GM03348 (cell line): ENCODE results near the gene IGF2BP2.
A peak's percentile ranks its signal among the peaks of the same experiment; 100 is the strongest.

Experiments used
- DNase-seq: peaks from one replicate; pipeline ENCODE4 v3.0.0; 2012; ENCODE audit warnings: low spot score

Gene IGF2BP2

DNA sequence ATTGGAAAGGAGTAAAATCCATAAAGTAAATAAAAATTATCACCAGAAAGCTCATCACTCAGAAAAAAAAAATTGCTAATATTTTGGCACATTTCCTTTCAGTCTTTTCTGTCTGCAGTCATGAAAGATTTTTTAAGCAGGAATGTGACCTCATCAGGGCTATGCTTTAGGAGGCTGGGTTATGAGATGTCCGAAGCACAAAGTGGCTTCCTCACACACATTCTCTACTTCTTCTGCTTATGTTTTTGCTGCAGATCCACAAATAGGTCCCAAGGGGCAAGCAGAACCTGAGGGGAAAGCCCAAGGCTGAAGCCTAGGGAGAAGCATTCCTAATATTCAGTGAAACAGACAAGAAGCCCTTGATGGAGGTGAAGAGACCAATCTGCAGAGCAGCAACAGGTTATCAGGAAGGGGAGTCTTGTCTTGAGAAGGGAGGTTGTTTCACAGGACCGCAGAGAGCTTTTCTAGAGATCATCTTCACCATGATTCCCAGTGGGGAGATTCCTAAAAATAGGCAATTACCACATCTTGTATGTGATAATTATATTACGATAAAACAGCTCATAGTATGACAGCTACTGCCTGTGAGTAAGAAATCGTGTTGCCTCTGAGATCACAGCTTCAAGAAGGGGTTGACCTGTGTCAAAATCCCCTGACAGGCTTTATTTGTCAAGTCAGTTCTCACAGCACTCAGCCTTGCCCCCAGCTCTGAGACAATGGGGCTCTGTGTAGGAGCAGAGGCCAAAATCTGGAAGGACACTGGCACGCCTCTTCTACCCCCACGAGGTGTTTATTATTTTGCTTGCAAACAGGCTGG, 60.5 kb downstream of the IGF2BP2 start:
- DNase-seq: peak; percentile 35

DNA sequence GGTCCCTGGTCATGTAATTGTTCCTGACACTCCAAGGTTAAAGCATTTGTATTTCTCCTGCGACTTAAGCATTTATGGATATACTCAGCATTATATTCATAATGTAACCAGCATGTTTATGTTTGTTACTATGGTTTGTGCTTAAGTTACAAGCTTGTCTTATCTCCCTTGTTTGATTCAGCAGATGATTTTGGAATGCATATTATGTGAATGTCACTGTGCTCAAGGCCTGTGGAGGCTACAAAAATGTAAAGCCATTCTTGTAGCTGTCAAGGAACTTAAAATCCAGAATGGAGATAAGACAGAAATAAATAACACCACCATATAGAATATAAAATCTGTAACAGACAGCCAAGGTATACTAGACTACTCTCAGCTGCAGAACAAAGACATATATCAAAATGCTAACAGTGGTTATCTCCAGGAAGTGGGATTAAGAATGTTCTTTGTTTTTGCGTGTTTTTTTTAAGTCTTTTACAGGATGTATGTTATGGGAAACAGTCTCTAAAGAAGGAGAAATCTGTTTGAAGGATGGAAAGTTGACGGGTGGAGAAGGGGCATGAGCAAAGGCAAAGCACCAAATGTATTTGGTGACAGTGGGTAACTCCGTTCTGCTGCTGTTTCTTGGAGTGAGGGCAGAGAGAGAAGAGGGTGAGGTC, 61.4 kb downstream of the IGF2BP2 start:
- no peak for DNase-seq

DNA sequence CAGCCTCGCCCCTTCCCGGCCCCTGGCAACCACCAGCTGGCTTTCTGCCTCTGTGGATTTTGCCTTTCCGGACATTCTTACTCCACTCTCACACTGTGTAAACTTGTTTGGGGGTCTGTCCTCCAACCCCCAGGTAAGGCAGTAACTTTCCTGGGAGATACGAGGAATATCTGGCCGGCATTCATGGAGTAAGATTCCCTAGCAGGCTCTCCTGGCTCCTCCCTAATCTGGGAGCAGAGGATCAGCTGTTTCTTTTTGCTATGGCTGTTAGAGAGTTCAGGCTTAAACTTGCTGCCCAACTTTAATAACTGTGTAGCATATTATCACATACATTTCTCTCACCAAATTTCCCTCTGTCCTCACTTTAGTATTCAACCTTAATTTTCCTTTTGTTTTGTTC, 64.3 kb downstream of the IGF2BP2 start:
- peak; percentile 31 for DNase-seq

DNA sequence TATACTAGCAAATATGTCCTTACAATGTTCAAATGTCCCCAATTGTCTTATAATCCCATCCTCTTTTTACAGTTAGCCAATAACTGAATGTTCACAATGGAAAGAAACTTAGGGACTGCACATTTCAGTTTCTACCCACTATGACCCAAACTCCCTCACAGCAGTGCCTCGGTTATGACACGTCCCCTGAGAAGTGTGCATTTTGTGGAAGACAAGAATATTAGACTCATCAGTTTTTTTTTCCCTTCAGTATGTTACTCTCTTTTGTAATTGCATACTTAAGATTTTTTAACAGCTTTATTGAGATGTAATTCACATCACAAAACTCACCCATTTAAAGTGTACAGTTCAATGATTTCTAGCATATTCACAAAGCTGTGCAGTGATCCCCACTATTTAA, 64.8 kb downstream of the IGF2BP2 start:
- peak; percentile 36 for DNase-seq

DNA sequence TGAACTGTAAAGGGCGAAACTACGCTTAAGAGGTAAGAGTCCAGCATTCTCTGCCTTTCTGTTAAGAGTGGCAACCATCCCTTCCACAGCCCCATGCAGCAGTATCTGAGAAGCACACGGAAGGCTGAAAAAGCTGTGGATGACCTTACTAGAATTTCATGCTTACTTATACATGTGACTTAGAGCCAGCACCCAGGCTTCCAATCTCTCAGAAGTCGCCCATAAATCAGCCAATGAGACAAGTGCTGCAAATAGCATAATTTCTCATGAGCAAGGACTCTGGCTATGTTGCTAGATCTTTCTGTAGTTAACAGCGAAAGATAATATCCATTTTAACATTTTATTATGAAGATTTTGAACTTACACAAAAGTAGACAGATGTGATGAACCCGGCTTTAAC, 65.3 kb downstream of the IGF2BP2 start:
- DNase-seq: no peak

DNA sequence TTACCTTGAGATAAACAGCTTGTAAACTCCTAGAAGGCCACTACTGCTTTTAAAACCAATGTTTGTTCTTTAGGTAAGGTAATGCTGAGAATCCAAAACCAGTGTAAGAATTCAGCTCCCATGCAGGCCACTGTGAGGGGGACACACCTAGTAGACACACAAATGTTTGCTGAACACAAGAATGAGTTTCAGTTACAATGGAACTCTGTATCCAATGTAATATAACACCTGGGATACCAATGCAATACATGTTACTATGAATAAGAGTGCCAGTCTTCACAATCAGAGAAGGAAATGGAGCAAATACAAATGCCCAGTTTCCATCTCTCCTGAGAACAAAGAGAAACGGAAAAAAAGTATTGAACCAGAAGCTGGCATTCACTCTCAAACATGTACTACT, 65.9 kb downstream of the IGF2BP2 start:
- DNase-seq: no peak

DNA sequence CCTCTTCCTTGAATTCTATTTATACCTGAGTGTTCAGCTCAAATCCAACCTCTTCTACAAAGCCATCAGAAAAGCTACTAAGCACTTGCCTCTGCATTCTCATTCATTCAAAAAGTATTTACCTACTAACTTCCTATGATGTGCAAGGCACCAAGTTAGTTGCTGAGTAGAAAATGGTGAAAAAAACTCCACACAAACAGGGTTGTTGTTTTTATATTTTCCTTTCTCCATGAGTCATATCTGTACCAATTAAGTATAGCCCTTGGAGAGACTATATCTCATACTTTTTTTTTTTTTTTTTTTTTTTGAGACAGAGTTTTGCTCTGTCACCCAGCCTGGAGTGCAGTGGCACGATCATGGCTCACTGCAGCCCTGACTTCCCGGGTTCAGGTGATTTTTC, 67.7 kb downstream of the IGF2BP2 start:
- no peak for DNase-seq

DNA sequence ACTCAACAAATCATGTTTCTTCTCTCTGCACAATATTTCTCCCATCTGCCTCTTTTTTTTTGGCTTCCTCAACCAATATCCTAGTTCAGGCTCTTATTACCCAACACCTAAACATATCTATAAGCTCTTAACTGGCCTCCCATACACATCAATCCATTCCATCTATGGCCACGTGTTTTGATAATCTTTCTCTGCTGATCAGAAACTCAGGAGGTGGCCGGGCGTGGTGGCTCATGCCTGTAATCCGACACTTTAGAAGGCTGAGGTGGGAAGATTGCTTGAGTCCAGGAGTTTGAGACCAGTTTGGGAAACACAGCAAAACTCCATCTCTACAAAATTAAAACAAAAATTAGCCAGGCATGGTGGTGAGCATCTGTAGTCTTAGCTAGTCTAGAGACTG, 68.4 kb downstream of the IGF2BP2 start:
- no peak for DNase-seq

DNA sequence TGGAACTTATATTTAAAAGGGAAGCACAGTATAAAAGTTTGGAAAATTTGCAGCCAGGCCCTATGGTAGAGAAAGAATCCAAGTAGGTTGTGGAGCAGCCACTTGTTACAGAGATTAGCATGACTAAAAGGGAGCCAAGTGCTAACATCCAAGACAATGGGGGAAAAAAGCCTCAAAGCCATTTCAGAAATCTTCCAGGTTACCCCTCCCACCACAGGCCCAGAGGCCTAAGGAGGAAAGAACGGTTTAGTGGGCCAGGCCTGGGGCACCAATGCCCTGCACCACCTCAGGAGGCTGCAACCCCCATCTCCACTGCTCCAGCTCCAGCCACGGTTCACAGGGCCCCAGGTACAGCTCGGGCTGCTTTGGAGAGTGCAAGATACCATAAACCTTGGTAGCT, 69.9 kb downstream of the IGF2BP2 start:
- no peak for DNase-seq

DNA sequence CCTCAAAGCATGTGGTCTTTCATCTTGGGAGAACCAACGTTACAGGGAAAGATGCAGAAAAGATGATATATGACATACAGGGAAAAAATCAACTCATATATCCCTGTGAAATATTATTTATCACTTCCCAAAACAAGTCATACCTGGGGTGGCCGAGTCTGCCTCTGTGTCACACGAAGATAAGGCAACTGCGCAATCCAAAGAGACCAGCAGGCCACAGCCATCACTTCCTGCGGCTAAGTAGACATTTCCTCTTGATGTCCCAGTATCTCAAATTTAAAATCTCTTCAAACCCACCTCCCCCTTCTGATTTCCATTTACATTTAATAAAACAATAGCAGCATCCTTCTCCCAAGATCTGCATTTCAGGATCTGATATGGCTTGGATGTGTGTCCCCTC, 71.5 kb downstream of the IGF2BP2 start:
- DNase-seq: no peak

DNA sequence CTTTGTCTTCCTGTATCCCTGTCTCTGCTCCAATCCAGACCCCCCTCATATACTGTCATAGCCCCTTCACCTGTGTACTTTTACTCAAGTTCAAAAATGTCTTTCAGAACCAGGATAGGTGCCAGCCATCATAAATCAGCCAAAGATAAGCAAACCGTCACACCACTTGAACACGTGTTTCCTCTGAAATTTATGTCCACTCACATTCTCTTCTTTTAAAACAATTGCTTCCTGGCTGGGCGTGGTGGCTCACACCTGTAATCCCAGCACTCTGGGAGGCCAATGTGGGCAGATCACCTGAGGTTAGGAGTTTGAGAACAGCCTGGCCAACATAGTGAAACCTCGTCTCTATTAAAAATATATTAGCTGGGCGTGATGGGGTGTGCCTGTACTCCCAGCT, 74.1 kb downstream of the IGF2BP2 start:
- no peak for DNase-seq

DNA sequence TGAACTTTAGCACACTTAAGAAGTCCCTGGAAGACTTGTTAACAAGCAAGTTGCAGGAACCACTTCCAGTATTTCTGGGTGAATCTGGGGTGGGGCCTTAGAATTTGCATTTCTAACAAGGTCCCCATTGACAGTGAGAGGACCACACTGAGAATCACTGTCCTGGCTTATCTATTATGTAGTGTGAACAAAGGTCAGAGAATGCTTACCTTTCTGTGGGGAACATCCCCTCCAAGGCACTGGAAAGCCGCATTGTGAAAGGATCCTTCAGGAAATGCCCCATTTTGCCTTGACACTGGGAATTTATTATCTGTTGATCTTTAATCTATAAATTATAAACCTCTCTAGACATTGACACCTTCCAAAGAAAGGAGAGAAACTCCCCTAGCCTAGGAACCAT, 74.8 kb downstream of the IGF2BP2 start:
- DNase-seq: no peak

DNA sequence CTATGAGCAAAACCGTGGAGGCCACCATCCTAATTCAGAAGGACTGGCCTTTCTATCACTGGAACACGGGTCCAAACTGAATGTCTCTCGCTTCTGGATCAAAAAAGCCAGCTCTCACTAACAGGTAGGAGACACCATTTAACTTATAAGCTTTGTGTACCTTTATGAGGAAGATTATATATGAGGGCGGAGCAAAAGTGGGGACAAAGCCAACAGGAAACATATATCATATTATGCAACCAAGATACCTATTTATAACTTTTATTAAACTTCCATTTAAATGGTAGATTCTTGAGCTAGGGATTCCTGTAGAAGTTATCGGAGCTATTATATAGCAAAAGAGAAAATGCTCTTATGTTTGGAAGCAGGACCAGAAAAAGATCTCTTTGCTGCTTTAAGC, 78.4 kb downstream of the IGF2BP2 start:
- no peak for DNase-seq

DNA sequence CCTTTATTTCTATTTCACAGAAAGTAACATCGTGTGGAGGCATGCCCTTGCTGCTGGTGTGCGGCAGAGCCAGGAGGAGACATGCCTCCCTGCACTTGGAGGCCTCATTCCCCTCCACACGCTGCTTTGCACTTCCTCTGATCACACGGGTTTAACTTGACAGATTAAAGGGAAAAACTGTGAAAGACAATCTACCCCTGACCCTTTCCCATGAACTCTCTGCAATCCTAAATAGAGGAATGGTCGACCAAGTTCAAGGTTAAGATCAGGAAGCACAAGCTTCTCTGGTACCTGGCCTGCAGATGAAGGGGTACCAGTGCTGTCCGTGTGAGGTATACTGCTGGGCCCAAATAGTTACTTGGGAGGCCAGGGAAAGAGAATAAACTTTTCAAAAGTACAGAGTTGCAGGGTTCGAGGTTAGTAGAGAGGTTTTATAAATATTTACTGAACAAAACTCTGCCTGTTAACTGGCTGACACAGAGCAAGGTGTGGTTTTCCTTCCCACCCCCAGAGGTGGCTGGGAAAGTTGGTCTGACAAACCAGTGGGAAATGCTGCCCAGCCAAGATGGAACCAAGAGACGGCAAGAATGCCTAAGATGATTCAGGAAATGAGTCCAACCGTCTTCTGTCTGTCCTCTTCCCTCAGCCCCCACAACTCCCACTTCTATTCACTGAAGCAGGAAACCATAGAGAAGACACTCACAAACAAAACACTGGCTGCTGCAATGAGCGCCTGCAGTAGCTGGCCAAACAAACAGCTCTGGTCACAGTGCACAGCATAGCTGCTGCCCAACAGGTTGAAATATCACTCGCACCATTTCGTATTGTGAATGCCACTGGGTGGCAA, 79.6 kb downstream of the IGF2BP2 start:
- peak; percentile 65 for DNase-seq

DNA sequence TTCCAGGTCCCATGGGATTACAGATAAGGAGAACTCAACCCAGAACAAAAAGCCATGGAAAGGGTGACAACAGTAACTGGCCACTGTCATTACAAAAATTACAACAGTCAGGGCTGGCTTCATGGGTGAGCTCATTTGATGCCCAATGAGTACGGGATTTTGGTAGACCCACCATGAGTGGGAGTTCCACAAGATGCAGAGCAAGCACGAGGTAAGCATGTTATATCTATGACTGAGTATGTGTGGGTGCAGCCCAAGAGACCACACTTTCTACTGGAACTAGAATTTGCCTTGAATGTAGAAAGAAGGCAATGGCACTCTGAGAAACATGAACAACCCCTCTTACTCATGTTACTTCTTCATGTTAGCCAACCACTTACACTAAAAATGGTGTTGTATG, 83.3 kb downstream of the IGF2BP2 start:
- no peak for DNase-seq

DNA sequence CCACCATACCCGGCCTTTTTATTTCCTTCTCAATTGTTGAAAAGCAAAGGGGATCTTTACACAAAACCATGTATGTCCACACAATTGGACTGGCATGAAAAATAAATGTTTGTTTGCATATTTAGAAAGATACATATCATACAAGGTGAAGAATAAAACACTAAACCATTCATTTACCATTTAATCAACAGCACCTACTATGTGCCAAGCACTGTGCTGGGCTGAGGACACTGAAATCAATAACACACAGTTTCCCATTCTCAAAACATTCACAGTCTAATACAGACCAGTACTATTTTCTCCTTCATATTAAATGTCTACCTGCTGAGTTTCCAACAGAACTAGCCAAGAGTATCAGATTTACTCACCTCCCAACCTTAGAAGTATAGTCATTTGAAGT, 84.7 kb downstream of the IGF2BP2 start:
- DNase-seq: no peak

DNA sequence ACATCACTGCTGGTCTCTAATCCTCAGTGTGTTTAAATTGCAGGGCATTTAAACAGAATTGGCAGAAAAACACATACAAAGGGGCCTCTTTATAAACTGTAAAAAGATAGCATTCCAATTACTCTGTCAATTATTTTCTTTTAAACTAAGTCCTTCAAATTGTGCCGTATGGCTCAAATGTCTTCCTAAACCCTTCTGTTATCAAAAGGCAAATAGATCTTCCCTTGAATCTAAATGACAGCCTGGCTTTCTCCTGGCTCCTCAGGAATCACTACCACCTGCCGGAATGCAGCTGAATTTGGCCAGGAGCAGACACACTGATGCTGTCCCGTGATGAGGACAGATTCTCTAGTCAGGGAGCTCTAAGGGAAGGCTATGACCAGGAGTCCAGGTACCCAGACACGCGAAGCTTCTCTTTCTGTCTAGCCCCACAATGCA, 85.6 kb downstream of the IGF2BP2 start:
- no peak for DNase-seq

DNA sequence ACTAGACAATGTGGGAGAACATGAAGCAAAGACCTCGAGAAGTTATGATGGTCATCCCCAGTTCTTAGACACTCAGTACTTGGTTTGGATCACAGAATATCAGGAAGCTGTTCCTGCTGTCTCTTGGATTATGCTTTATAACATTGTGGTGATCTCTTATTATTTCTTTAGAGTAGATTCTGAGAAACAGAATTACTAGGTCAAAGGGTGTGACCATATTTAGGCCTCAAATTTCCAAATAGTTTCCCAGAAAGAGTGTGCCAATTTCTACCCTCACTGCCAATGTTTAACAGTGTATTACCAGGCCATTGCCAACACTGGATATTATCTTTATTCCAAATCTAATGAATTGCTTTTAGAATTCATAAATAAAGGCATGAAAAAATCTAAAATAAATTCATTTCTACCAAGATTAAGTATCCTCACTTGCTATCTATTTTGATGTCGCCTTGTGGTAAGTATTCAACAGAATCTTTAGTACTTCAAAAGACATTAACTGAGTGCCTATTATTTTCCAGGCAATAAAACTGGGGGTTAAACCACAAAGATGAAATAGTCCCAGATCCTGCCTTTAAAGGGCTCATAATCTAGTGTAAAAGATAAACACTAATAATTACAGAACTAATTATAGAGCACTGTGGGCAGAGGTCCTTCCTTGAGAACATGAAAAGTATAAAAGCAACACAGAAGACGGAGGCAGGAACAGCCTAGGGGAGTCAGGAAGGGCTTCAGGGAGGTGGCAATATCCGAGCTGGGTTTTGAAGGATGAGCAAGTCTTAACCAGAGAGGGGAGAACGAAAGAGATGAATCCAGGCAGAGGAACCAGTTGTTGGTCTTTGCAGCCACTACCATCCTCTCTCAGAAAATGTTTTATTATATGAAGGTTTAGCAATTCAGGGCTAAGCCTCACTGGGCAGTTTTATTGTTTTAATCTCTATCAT, 86.8 kb downstream of the IGF2BP2 start:
- no peak for DNase-seq

DNA sequence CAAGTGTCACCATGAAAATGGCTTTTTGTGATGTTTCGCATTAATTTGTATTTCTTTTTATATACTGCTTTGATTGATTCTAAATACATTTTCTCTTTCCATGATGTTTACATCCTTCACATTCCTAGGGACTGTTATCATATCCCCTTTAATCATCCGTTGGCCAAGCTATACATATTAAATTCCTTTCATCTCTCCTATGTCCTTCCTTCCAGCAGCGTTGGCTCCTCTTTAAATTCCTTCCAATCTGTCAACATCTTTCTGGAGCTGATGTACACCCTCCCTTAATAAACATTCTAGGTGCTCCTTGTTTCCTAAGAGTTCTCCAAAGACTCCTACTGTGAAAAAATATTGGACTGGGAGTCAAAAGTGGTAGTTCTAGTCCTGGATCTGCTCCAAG, 87.8 kb downstream of the IGF2BP2 start:
- peak; percentile 47 for DNase-seq

DNA sequence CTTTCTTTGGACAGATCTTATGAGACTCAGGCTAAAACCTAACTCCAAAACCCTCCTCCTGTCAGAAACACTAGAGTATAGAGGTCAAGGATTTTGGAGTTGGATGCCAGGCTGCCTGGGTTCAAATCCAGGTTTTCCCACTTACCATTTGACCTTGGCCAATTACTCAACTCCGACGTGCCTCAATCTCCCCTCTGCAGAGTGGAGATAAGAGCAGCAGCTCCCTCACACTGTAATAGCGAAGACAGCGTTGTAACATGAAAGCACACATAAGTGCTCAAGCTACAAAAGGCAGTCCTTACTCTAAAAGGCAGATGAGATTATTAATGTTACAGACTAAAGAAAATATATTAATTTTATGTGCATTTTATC, 90.1 kb downstream of the IGF2BP2 start:
- DNase-seq: no peak

DNA sequence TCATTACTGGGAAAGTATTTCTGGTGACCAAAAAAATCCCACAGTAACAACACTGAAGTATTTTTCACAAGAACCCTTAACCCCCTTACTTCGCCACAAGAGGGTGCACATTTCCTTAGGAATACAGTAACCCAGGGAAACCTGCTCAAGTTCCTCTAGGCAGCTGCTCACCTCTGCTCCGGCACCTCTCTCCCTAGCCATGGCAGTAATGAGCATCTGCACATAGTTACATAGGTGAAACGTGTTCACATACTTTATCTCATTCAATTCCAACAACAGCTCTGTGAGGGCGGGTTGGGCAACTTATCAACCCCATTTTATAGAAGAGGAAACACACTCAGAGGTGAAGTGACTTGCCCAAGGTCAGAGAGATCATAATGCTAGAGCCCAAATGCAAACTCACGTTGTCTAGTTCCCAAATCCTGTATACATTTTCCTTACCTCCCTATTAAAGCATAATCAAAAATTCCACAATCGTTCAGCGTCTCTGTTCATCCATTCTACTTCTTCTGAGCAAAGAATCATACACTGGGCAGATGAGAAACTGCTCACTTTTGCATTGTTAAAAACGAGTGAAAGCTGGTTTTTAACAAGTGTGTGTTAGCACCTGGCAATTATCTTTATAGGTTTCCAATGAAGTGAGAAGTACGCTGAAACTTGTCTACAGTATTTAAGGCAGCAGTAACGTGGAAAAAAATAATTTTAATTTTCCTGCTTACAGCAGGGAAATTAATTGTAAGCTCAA, 90.7 kb downstream of the IGF2BP2 start:
- peak; percentile 74 for DNase-seq
